Kidney epithelial cell (primary cell): ENCODE measurements around the gene CELSR1. TPM values are rescaled to one million over a fixed set of nuclear protein-coding genes. Genes with fewer than 3 reads are reported as not detected.

Experiments
- DNase-seq: peaks from one replicate; pipeline ENCODE4 v3.0.0-alpha.2; 2010; ENCODE audit warnings: low read depth
- H3K27me3 ChIP-seq: 2 replicates; pipeline ENCODE4 v1.6.0; 2011; ENCODE audit warnings: low read length; ENCODE audit not compliant: control insufficient read depth, insufficient read depth
- H3K36me3 ChIP-seq: 2 replicates; pipeline ENCODE4 v1.5.1; 2011; ENCODE audit warnings: low read length; ENCODE audit not compliant: control insufficient read depth, insufficient read depth
- H3K4me3 ChIP-seq: 2 replicates; pipeline ENCODE4 v1.5.1; 2011; ENCODE audit warnings: low read depth, mild to moderate bottlenecking, control low read depth, low read length
- total RNA-seq: library from RNA; depleted of rRNA; stranded (reverse); fragments of >200 nt; gene quantifications from 2 replicates; pipeline ENCODE4 v1.2.3, GENCODE V29; 2015
- TF ChIP-seq, protein P1 (sequence below): IDR thresholded peaks from 2 replicates; pipeline ENCODE4 v1.5.1; 2011; ENCODE audit warnings: mild to moderate bottlenecking, moderate library complexity, low read length, control low read depth, inconsistent platforms; ENCODE audit not compliant: insufficient read depth, poor library complexity, severe bottlenecking

Gene CELSR1
- total RNA-seq, 1 donor from 2014 or later: 180 TPM

DNA sequence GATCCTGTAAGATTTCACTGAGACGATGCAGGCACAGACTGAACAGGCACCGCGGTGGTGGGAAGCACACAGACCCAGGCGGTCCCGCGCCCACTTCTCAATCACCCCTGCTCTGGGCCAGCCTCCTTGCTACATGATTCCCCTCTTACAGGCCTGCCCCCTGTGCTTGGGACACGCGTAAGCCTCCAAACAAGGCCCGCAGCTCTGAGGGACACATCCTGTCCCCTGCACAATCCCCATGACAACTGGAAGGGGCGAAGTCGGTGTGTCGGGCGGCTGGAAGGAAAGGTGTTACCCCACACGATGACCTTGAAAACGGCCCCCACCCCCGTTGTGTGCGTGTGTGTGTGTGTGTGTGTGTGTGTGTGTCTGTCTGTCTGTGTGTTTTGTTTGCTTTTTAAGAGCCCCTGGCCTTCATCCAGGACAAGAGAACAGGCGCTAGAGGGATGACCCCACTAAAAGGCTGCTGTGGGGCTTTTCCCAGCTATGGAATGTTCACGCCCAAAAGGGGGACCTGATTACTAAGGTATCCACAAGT lies 13.1 kb downstream of the CELSR1 start:
- Histone ChIP-seq H3K36me3 (peaks cover under 1% of the 10 kb centered on the region), H3K4me3 (no peak overlapping the region), H3K27me3 (no peaks in the 10 kb centered on the region)
- TF ChIP-seq, protein P1, sequence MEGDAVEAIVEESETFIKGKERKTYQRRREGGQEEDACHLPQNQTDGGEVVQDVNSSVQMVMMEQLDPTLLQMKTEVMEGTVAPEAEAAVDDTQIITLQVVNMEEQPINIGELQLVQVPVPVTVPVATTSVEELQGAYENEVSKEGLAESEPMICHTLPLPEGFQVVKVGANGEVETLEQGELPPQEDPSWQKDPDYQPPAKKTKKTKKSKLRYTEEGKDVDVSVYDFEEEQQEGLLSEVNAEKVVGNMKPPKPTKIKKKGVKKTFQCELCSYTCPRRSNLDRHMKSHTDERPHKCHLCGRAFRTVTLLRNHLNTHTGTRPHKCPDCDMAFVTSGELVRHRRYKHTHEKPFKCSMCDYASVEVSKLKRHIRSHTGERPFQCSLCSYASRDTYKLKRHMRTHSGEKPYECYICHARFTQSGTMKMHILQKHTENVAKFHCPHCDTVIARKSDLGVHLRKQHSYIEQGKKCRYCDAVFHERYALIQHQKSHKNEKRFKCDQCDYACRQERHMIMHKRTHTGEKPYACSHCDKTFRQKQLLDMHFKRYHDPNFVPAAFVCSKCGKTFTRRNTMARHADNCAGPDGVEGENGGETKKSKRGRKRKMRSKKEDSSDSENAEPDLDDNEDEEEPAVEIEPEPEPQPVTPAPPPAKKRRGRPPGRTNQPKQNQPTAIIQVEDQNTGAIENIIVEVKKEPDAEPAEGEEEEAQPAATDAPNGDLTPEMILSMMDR: no peak
- DNase-seq: no peak

- H3K4me3 ChIP-seq: no peak overlapping the region
- no peaks in the 10 kb centered on the region for H3K27me3 ChIP-seq
- no peak for DNase-seq
- H3K36me3 ChIP-seq: no peaks in the 10 kb centered on the region
- TF ChIP-seq, protein P1: no peak
Observed at GRCh38 chr22:46522797-46523196, 14.6 kb downstream of the CELSR1 start.

GRCh38 chr22:46521994-46522393 lies 15.4 kb downstream of the CELSR1 start:
- TF ChIP-seq, protein P1: no peak
- no peaks in the 10 kb centered on the region for H3K27me3 ChIP-seq
- no peaks in the 10 kb centered on the region for H3K36me3 ChIP-seq
- DNase-seq: no peak
- no peak overlapping the region for H3K4me3 ChIP-seq

DNA sequence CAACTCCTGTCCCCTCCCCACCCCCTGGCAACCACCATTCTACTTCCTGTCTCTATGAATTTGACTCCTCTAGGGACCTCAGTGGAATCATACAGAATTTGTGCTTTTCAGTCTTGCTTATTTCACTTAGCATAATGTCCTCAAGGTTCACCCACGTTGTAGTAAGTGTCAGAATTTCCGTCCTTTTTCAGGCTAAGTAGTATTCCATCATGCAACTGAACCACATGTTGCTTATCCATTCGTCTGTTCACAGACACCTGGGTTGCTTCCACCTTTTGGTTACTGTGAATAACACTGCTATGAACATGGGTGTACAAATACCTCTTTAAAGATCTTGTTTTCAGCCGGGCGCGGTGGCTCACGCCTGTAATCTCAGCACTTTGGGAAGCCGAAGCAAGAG lies 16.5 kb downstream of the CELSR1 start:
- H3K27me3 ChIP-seq: no peaks in the 10 kb centered on the region
- TF ChIP-seq, protein P1: no peak
- no peaks in the 10 kb centered on the region for H3K36me3 ChIP-seq
- no peak overlapping the region for H3K4me3 ChIP-seq
- DNase-seq: no peak

GRCh38 chr22:46519377-46519776 lies 18.0 kb downstream of the CELSR1 start:
- TF ChIP-seq, protein P1: no peak

More at GRCh38 chr22:46519377-46519776, 18.0 kb downstream of the CELSR1 start:
- no peaks in the 10 kb centered on the region for H3K36me3 ChIP-seq
- no peaks in the 10 kb centered on the region for H3K27me3 ChIP-seq
- no peak for DNase-seq
- no peak overlapping the region for H3K4me3 ChIP-seq
